ENCODE data around the gene HIVEP1. TPM values are rescaled to one million over a fixed set of nuclear protein-coding genes. Genes with fewer than 3 reads are reported as not detected.

Gene HIVEP1
- total RNA-seq, 1 experiment from 2014 or later, result 11.1 TPM

- Histone ChIP-seq H3K9me3 (replicated peaks) (no peaks in the 10 kb centered on the region), H3K4me3 (peak overlapping the region; percentile 67), H3K4me1 (no peaks in the 10 kb centered on the region), H3K27ac (peak overlapping the region; percentile 71), H3K27me3 (no peaks in the 10 kb centered on the region), H3K36me3 (no peaks in the 10 kb centered on the region)
- peak; percentile 61 to 69 for DNase-seq
These were observed 3.5 kb upstream of the HIVEP1 start for GRCh38 chr6:12008366-12009179.

- H3K27ac ChIP-seq, result peak overlapping the region; percentile 98
- H3K4me3 ChIP-seq, result peak overlapping the region; percentile 67
- H3K27me3 ChIP-seq, result no peaks in the 10 kb centered on the region
- H3K4me1 ChIP-seq, result no peaks in the 10 kb centered on the region
- no peaks in the 10 kb centered on the region; the same call in 1 of the 2 replicates for H3K36me3 ChIP-seq
- H3K9me3 ChIP-seq (replicated peaks), result no peaks in the 10 kb centered on the region
- no peak for DNase-seq
These were observed 2.9 kb upstream of the HIVEP1 start for GRCh38 chr6:12009180-12009685.

- Histone ChIP-seq H3K4me3 (peak overlapping the region; percentile 67), H3K36me3 (no peaks in the 10 kb centered on the region; the same call in 1 of the 2 replicates), H3K4me1 (no peaks in the 10 kb centered on the region), H3K9me3 (replicated peaks) (no peaks in the 10 kb centered on the region), H3K27ac (peak overlapping the region; percentile 98), H3K27me3 (no peaks in the 10 kb centered on the region)
- DNase-seq, result peak; percentile 34 to 67
These were observed 2.1 kb upstream of the HIVEP1 start for GRCh38 chr6:12009876-12010634.

- peaks cover under 1% of the 10 kb centered on the region; the same call in 1 of the 2 replicates for H3K36me3 ChIP-seq
- H3K27me3 ChIP-seq, result no peaks in the 10 kb centered on the region
- peak overlapping the region; percentile 67 for H3K4me3 ChIP-seq
- H3K27ac ChIP-seq, result peak overlapping the region; percentile 98
- DNase-seq, result peak; percentile 68 to 77
- no peaks in the 10 kb centered on the region for H3K9me3 ChIP-seq (replicated peaks)
- H3K4me1 ChIP-seq, result no peaks in the 10 kb centered on the region
These were observed 1.4 kb upstream of the HIVEP1 start for GRCh38 chr6:12010635-12011275.

- Histone ChIP-seq H3K27me3 (no peaks in the 10 kb centered on the region), H3K4me1 (no peaks in the 10 kb centered on the region), H3K9me3 (replicated peaks) (no peaks in the 10 kb centered on the region), H3K27ac (peak overlapping the region; percentile 98), H3K4me3 (peak overlapping the region; percentile 67), H3K36me3 (peaks cover 4% of the 10 kb centered on the region; the same call in 1 of the 2 replicates)
- DNase-seq, result peak; percentile 92 to 93
These were observed 655 bp upstream of the HIVEP1 start for GRCh38 chr6:12011276-12012037.

- H3K4me1 ChIP-seq, result no peaks in the 10 kb centered on the region
- peak overlapping the region; percentile 67 for H3K4me3 ChIP-seq
- no peaks in the 10 kb centered on the region for H3K27me3 ChIP-seq
- peaks cover 8% of the 10 kb centered on the region; the same call in 1 of the 2 replicates for H3K36me3 ChIP-seq
- H3K9me3 ChIP-seq (replicated peaks), result no peaks in the 10 kb centered on the region
- peak overlapping the region; percentile 58; the same call in 1 of the 2 replicates for H3K27ac ChIP-seq
- DNase-seq, result peak; percentile 61 to 70
These were observed 620 bp downstream of the HIVEP1 start for GRCh38 chr6:12012558-12013306.

GRCh38 chr6:12013307-12013719 lies 1.2 kb downstream of the HIVEP1 start:
- no peak for DNase-seq
- Histone ChIP-seq H3K27me3 (no peaks in the 10 kb centered on the region), H3K4me3 (peak overlapping the region; percentile 67), H3K4me1 (no peaks in the 10 kb centered on the region), H3K9me3 (replicated peaks) (no peaks in the 10 kb centered on the region), H3K36me3 (peaks cover 8% of the 10 kb centered on the region; the same call in 1 of the 2 replicates), H3K27ac (peak overlapping the region; percentile 58; the same call in 1 of the 2 replicates)

- peak overlapping the region; percentile 67 for H3K4me3 ChIP-seq
- H3K9me3 ChIP-seq (replicated peaks), result no peaks in the 10 kb centered on the region
- H3K4me1 ChIP-seq, result no peaks in the 10 kb centered on the region
- H3K36me3 ChIP-seq, result peaks cover 8% of the 10 kb centered on the region; the same call in 1 of the 2 replicates
- DNase-seq, result no peak
- H3K27ac ChIP-seq, result no peak overlapping the region
- no peaks in the 10 kb centered on the region for H3K27me3 ChIP-seq
These were observed 2.1 kb downstream of the HIVEP1 start for GRCh38 chr6:12014027-12014872.

- no peaks in the 10 kb centered on the region for H3K4me1 ChIP-seq
- DNase-seq, result no peak
- H3K4me3 ChIP-seq, result no peak overlapping the region
- H3K9me3 ChIP-seq (replicated peaks), result no peaks in the 10 kb centered on the region
- peaks cover 8% of the 10 kb centered on the region; the same call in 1 of the 2 replicates for H3K36me3 ChIP-seq
- no peaks in the 10 kb centered on the region for H3K27me3 ChIP-seq
- no peak overlapping the region for H3K27ac ChIP-seq
These were observed 2.7 kb downstream of the HIVEP1 start for GRCh38 chr6:12014873-12015149.

- DNase-seq, result no peak
- H3K27me3 ChIP-seq, result no peaks in the 10 kb centered on the region
- no peak overlapping the region for H3K4me3 ChIP-seq
- no peak overlapping the region for H3K27ac ChIP-seq
- no peaks in the 10 kb centered on the region for H3K4me1 ChIP-seq
- H3K9me3 ChIP-seq (replicated peaks), result no peaks in the 10 kb centered on the region
- H3K36me3 ChIP-seq, result peaks cover 8% of the 10 kb centered on the region; the same call in 1 of the 2 replicates
These were observed 5.2 kb downstream of the HIVEP1 start for GRCh38 chr6:12017263-12017662.

- no peak overlapping the region for H3K27ac ChIP-seq
- no peaks in the 10 kb centered on the region for H3K9me3 ChIP-seq (replicated peaks)
- DNase-seq, result no peak
- no peak overlapping the region for H3K4me3 ChIP-seq
- H3K27me3 ChIP-seq, result no peaks in the 10 kb centered on the region
- no peaks in the 10 kb centered on the region for H3K4me1 ChIP-seq
- H3K36me3 ChIP-seq, result peaks cover 8% of the 10 kb centered on the region; the same call in 1 of the 2 replicates
These were observed 5.8 kb downstream of the HIVEP1 start for GRCh38 chr6:12017876-12018401.

- H3K27me3 ChIP-seq, result no peaks in the 10 kb centered on the region
- no peak overlapping the region for H3K27ac ChIP-seq
- no peak overlapping the region for H3K4me3 ChIP-seq
- no peak for DNase-seq
- H3K4me1 ChIP-seq, result no peaks in the 10 kb centered on the region
- H3K36me3 ChIP-seq, result peaks cover 8% of the 10 kb centered on the region; the same call in 1 of the 2 replicates
- H3K9me3 ChIP-seq (replicated peaks), result no peaks in the 10 kb centered on the region
These were observed 8.2 kb downstream of the HIVEP1 start for GRCh38 chr6:12020187-12020791.
